HG03460 (cell line): ENCODE results near the gene NETO2.
A peak's percentile ranks its signal among the peaks of the same experiment; 100 is the strongest.

Experiments
- ATAC-seq: cut with Tn5 transposase; IDR thresholded peaks from one replicate; pipeline ENCODE4 v1.9.1; 2021; ENCODE audit not compliant: unreplicated experiment

Gene NETO2

GRCh38 chr16:47047524-47048203 lies 96.1 kb downstream of the NETO2 start:
- no peak for ATAC-seq

DNA sequence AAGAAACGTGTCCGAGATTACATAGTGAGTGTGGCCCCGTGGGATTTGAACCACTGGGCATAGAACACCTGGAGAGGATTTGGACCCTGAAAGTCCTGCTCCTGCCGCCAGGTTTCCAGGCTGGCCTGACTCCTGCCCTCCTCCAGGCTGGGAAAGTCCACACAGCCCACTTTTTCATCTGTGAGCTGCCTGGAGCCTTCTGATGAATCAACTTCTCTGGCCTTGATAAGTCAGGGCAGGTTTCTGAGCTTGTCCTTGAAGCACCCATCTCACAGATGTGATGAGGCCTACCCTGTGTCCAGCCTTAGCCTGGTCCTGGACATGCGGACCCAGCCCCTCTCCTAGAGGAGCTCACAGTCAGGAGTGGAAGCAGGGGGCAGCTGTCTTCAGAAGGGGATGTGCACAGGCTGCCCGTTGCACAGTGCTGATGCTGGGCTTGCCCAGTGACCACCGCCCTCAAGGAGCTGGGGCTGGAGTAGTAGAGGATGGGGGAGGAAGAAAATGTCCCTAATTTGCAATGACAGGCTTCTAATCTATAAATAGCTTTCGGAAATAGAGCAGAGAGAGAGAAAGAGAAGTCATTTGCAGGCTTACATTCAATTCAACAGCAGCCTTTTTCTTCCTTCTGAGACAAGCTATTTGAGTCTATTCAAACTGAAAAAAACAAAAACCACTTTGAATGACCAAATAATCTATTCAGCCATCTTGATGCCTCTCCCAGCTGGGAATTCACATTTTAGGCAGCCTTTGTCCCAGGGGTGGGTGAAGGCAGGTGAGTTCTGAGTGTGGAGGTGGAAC lies 96.8 kb downstream of the NETO2 start:
- no peak for ATAC-seq

GRCh38 chr16:47045459-47045858 lies 98.3 kb downstream of the NETO2 start:
- ATAC-seq = no peak

- no peak for ATAC-seq
Observed at GRCh38 chr16:47045023-47045422, 98.7 kb downstream of the NETO2 start.

- no peak for ATAC-seq
Observed at GRCh38 chr16:47043970-47044684, 99.6 kb downstream of the NETO2 start.

- no peak for ATAC-seq
Observed at GRCh38 chr16:47043200-47043599, 100.5 kb downstream of the NETO2 start.

DNA sequence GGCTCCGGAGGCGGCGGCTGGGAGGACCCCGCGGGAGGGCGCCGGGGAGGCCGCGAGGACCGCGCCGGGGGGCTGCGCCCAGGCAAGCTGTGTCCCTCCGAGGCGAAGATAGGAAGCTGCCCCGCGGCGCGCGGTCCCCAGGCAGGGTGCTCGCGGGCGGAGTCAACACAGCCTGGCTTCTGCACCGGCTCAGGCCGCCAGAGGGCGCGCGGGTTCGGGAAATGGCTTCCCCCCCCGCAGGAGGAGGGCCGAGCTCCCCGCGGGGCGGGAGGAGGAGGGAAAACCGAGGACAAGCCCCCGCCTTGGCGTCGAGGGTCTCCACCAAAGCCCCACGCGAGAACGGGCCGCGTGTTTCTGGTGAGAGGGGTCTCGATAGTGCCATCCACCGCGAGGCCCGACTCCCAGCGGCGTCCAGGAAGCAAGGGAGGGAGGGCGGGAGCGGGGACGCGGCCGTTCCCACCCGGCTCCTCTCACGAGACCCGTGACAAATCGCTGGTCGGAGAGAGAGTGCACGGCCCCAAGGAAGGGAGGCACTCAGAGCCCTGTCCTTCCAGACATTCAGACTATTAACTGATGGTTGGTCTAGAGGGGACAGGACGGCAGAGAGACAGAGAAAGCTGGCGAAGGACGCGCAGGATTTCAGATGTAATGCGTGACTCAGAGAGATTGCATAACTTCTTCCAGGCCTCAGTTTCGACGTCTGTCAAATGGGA lies 105.8 kb downstream of the NETO2 start:
- peak; percentile 92 for ATAC-seq

- peak; percentile 30 for ATAC-seq
Observed at GRCh38 chr16:47037396-47037745, 106.4 kb downstream of the NETO2 start.

DNA sequence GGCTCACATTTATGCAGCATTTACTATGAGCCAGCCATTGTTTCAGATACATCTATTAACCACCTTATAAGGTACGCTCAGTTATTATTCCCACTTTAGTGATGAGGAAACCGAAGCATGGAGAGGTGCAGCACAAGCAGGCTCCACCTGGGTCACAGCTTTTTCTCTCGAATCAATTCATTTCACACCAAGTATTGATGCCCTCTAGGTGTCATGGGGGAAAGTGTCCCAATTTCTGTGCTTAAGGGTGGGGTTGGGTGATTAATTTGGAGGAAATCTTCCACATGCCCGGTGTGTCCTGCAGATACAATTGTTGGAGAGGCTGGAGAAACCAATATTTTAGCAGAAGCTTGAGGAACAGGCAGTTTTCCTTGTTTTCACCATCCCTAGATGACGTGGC lies 107.5 kb downstream of the NETO2 start:
- no peak for ATAC-seq

GRCh38 chr16:47035436-47035835 lies 108.3 kb downstream of the NETO2 start:
- ATAC-seq = no peak

DNA sequence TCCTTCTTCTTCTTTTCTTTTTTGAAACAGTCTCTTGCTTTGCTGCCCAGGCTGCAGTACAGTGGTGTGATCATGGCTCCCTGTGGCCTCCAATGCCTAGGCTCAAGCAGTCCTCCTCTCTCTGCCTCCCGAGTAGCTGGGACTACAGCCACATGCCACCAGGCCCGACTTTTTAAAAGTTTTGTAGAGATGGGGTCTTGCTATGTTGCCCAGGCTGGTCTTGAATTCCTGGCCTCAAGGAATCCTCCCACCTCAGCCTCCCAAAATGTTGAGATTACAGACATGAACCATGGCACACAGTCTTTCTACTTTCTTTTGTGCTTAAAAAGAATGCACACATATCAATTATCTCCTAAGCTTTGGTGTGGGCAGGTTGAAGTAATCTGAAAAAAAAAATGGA lies 109.3 kb downstream of the NETO2 start:
- no peak for ATAC-seq

DNA sequence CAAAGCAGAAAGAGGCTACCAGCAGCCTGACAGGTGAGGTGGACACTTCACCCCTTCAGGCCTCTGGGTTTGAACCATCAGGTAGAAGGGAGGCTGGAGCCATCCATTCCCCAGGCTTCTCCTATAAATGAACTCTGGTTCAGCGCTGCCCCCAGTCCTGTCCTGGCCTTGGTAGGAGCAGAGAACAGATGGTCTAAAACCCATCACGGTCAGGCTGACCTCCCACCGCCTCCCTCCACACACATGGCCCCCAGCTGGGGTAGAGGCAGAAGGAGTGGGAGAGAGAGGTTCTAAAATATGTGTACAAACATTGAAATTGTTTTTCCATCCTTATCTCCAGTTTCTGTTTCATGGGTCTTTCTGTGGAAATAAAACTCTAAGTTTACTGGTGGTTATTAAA lies 110.6 kb downstream of the NETO2 start:
- ATAC-seq = no peak

DNA sequence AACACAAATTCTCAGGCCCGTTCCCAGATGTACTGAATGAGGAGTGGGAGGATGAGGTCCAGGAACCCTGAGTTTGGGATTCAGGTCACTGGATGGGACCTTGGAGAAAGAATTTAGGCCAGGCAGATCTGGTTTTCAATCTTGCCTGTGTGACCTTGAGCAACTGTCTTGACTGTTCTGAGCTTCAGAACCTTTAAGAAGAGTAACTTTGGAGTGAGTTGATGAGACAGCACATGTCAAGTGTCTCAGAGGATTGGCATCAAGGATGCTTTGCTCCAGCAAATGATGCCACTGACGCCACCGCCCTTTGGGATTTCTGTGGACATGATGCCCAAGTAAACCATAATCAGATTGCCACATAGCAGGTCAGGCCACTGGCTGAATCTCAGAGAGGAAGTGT lies 114.0 kb downstream of the NETO2 start:
- no peak for ATAC-seq

DNA sequence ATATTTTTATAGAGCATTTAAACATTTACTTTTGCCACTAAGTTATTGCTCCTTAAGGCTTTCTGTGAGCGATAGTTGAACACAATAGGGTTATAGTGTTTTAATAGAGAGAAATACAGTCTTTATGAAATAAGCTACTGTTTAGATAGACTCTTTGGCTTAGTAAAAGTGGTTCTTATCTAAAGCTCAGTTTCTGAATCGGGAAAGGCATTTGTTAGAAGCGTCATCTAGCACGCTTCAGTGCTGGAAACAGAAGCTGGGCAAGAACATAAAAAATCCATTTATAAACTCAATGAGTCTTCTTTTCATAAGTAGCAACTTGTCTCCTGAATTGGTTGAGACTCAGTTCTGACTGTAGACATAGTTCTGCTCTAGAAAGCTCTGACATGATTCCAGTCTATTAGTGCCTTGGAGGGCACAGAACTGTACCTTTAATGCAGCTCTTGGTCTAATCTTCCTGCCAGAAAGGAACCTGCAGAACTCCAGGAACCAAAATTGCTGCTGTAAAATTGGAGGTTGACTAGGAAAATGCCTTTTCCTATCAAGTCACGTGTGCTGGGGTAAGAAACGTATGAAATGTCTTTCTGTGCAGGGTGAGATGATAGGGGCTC lies 114.9 kb downstream of the NETO2 start:
- no peak for ATAC-seq
